GM12872 (cell line): ENCODE results near the gene NBEA.

Experiments
- TF ChIP-seq, protein P1 (sequence below): IDR thresholded peaks from 3 replicates; pipeline ENCODE4 v1.5.1; 2011; ENCODE audit warnings: low read depth, mild to moderate bottlenecking, low read length, moderate library complexity; ENCODE audit not compliant: insufficient read depth

Gene NBEA

GRCh38 chr13:35266412-35266811 lies 324.3 kb downstream of the NBEA start:
- TF ChIP-seq, protein P1, sequence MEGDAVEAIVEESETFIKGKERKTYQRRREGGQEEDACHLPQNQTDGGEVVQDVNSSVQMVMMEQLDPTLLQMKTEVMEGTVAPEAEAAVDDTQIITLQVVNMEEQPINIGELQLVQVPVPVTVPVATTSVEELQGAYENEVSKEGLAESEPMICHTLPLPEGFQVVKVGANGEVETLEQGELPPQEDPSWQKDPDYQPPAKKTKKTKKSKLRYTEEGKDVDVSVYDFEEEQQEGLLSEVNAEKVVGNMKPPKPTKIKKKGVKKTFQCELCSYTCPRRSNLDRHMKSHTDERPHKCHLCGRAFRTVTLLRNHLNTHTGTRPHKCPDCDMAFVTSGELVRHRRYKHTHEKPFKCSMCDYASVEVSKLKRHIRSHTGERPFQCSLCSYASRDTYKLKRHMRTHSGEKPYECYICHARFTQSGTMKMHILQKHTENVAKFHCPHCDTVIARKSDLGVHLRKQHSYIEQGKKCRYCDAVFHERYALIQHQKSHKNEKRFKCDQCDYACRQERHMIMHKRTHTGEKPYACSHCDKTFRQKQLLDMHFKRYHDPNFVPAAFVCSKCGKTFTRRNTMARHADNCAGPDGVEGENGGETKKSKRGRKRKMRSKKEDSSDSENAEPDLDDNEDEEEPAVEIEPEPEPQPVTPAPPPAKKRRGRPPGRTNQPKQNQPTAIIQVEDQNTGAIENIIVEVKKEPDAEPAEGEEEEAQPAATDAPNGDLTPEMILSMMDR, result no peak

- TF ChIP-seq, protein P1, result no peak
Observed at GRCh38 chr13:35278917-35279316, 336.8 kb downstream of the NBEA start.

GRCh38 chr13:35279500-35279899 lies 337.4 kb downstream of the NBEA start:
- TF ChIP-seq, protein P1, result no peak

- TF ChIP-seq, protein P1, result no peak
Observed at GRCh38 chr13:35283856-35284255, 341.8 kb downstream of the NBEA start.

GRCh38 chr13:35285677-35286076 lies 343.6 kb downstream of the NBEA start:
- TF ChIP-seq, protein P1, result no peak

DNA sequence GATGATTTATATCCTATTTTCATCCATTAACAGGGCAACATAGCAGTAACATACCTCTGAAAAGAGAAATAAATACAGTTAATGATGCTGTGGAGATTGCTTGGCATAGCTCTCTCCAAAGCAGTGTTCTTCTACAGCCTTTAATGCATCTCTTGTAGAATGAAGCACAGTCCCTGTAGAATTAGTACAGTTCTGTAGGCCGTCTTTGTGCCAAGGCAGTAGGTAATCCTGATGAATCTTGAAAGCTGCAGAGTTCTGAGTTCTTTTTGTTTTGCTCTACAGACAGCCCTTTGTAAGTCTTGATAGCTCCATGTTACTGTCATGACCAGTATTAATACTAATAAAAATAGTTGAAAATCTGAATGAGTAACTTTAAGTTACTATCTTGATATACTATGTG lies 350.3 kb downstream of the NBEA start:
- TF ChIP-seq, protein P1, result no peak

DNA sequence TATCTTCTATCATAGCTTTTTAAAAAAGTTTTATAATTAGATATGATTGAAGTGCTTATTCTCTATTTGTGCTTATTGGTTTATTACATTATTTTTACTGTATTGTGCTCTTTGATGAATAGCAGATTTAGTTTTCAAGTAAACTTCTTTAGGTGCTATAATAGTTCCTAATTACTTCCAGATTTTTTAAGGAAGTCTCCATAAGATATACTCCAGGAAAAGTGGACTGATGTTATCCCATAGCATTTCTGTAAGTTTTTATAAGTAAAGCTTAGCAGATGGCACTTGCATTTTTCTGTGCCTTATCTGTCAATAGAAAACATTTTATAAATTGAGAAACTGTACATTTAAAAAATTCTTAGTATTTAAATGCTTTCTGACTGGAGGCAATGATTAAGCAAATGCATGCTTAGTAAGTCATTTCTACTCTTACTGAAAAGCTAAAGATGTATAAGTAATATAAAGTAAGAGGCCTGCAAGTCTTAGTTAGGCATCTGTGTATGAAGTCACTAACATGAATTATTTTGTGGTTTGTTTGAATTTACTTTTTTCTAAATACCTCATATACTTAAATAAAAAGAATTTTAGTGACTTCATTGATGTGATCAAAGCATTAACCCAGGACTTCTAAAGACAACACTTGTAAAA lies 351.6 kb downstream of the NBEA start:
- TF ChIP-seq, protein P1, result no peak

GRCh38 chr13:35309706-35310105 lies 367.6 kb downstream of the NBEA start:
- TF ChIP-seq, protein P1, result no peak
